Measurements from ENCODE around the gene TMEM79. TPM values are rescaled to one million over a fixed set of nuclear protein-coding genes. Genes with fewer than 3 reads are reported as not detected.

TMEM79 gene
- total RNA-seq, 1 experiment from 2014 or later: 5.5 TPM

GRCh38 chr1:156257711-156258110 lies 26.4 kb upstream of the TMEM79 start:
- DNase-seq (ENCODE audit: low read depth, low spot score) (no peak), ATAC-seq (no peak)
- no peak overlapping the region for H3K27ac ChIP-seq (ENCODE audit: low read length)
- H3K27me3 ChIP-seq (ENCODE audit: control insufficient read depth, insufficient read depth, low read length): no peaks in the 10 kb centered on the region
- intact Hi-C loops (cut with micrococcal nuclease; ENCODE audit: unreplicated experiment): no loop called here
- H3K4me3 ChIP-seq (ENCODE audit: low read depth in 2 of 2, low read length in 2 of 2): no peak overlapping the region
- CTCF ChIA-PET: no interaction called here
- H3K4me1 ChIP-seq (ENCODE audit: control insufficient read depth, insufficient read depth, low read length): peaks cover 3% of the 10 kb centered on the region; the same call in 1 of the 2 replicates
- no peaks in the 10 kb centered on the region for H3K9me3 ChIP-seq (ENCODE audit: control insufficient read depth, insufficient read depth, low read depth, low read length)
- POLR2A ChIA-PET: no interaction called here
- in situ Hi-C loops (cut with HindIII; ENCODE audit: low pct_unique_long_range_greater_than_20kb, low sequenced_read_pairs): no loop called here
- peaks cover 17% of the 10 kb centered on the region for H3K36me3 ChIP-seq (ENCODE audit: control insufficient read depth, insufficient read depth, low read length)
- no peak for TF ChIP-seq SIN3A (IDR thresholded peaks at IDR 0.05; ENCODE audit: borderline replicate concordance, insufficient read depth, low read depth, low read length)
- no peak for TF ChIP-seq TCF7L2 (IDR thresholded peaks at IDR 0.05; ENCODE audit: low read depth, low read length)
- TF ChIP-seq POLR2AphosphoS5 (IDR thresholded peaks at IDR 0.05; ENCODE audit: low read depth, low read length): no peak
- no peak for TF ChIP-seq REST (IDR thresholded peaks at IDR 0.05; ENCODE audit: insufficient read depth in 1 of 2, low read depth in 2 of 2, low read length in 1 of 2)
- no peak for TF ChIP-seq CTCF (IDR thresholded peaks at IDR 0.05)
- BruUV-seq (replicated peaks): no TSS peak

GRCh38 chr1:156258859-156259258 lies 25.3 kb upstream of the TMEM79 start:
- in situ Hi-C loops (cut with HindIII; ENCODE audit: low pct_unique_long_range_greater_than_20kb, low sequenced_read_pairs) (no loop called here), intact Hi-C loops (cut with micrococcal nuclease; ENCODE audit: unreplicated experiment) (no loop called here)
- BruUV-seq (replicated peaks): no TSS peak
- DNase-seq (ENCODE audit: low read depth, low spot score): no peak
- Histone ChIP-seq H3K27ac (ENCODE audit: low read length) (no peak overlapping the region), H3K27me3 (ENCODE audit: control insufficient read depth, insufficient read depth, low read length) (no peaks in the 10 kb centered on the region), H3K36me3 (ENCODE audit: control insufficient read depth, insufficient read depth, low read length) (peaks cover 17% of the 10 kb centered on the region), H3K4me1 (ENCODE audit: control insufficient read depth, insufficient read depth, low read length) (peaks cover 10% of the 10 kb centered on the region), H3K4me3 (ENCODE audit: low read depth in 2 of 2, low read length in 2 of 2) (no peak overlapping the region), H3K9me3 (ENCODE audit: control insufficient read depth, insufficient read depth, low read depth, low read length) (no peaks in the 10 kb centered on the region)
- ATAC-seq: no peak
- TF ChIP-seq CTCF (IDR thresholded peaks at IDR 0.05) (no peak), SIN3A (IDR thresholded peaks at IDR 0.05; ENCODE audit: borderline replicate concordance, insufficient read depth, low read depth, low read length) (no peak), TCF7L2 (IDR thresholded peaks at IDR 0.05; ENCODE audit: low read depth, low read length) (no peak), REST (IDR thresholded peaks at IDR 0.05; ENCODE audit: insufficient read depth in 1 of 2, low read depth in 2 of 2, low read length in 1 of 2) (no peak), POLR2AphosphoS5 (IDR thresholded peaks at IDR 0.05; ENCODE audit: low read depth, low read length) (no peak)
- POLR2A ChIA-PET: no interaction called here
- CTCF ChIA-PET: interaction anchor here (1.0 kb wide), 1 partner anchor 11 kb away, joined by 15 read pairs; the partner anchor contains the start of gene PAQR6

All from Panc1 (cell line).